ENCODE measurements around the gene SLC43A2. TPM values are rescaled to one million over a fixed set of nuclear protein-coding genes. Genes with fewer than 3 reads are reported as not detected.

Gene SLC43A2
- total RNA-seq, 3 donors from 2014 or later (not counting 1 experiment from before 2014, with no cell fraction given), result 24.5 to 36.0 (median 30.3) TPM

GRCh38 chr17:1562176-1562643 lies 66.4 kb downstream of the SLC43A2 start:
- H3K36me3 Mint-ChIP-seq, result no peaks in the 10 kb centered on the region
- no peaks in the 10 kb centered on the region for H3K27me3 Mint-ChIP-seq (ENCODE audit: low read depth in 2 of 2)
- Histone ChIP-seq H3K9me3 (ENCODE audit: control insufficient read depth, insufficient read depth, low read length) (no peaks in the 10 kb centered on the region), H3K36me3 (ENCODE audit: control insufficient read depth, insufficient read depth, low read length) (no peaks in the 10 kb centered on the region), H3K27me3 (ENCODE audit: control insufficient read depth, insufficient read depth, low read length) (no peaks in the 10 kb centered on the region), H3K4me3 (ENCODE audit: low read length) (peak overlapping the region; percentile 21), H3K27ac (ENCODE audit: low read length) (no peak overlapping the region), H3K4me1 (ENCODE audit: control insufficient read depth, insufficient read depth, low read length) (peaks cover 27% of the 10 kb centered on the region)
- WGBS (ENCODE audit: insufficient coverage), result under 1% methylated on average over 62 of the region's 62 CpGs
- H3K4me1 Mint-ChIP-seq, result peaks cover 38 to 46% of the 10 kb centered on the region in 2 donors
- H3K4me3 Mint-ChIP-seq, result peak overlapping the region; percentile 28
- DNase-seq (no peak), ATAC-seq (peak; percentile 34 to 65 (median 43))
- H3K9me3 Mint-ChIP-seq, result no peaks in the 10 kb centered on the region
- peak overlapping the region in 1 of 2 donors; percentile 84 for H3K27ac Mint-ChIP-seq
- intact Hi-C loops (cut with micrococcal nuclease), result loop anchor here (1.0 kb wide), 3 partner anchors 46 to 187 kb away; partner anchors contain the start of gene INPP5K
- no peak for TF ChIP-seq CTCF (IDR thresholded peaks at IDR 0.05)

DNA sequence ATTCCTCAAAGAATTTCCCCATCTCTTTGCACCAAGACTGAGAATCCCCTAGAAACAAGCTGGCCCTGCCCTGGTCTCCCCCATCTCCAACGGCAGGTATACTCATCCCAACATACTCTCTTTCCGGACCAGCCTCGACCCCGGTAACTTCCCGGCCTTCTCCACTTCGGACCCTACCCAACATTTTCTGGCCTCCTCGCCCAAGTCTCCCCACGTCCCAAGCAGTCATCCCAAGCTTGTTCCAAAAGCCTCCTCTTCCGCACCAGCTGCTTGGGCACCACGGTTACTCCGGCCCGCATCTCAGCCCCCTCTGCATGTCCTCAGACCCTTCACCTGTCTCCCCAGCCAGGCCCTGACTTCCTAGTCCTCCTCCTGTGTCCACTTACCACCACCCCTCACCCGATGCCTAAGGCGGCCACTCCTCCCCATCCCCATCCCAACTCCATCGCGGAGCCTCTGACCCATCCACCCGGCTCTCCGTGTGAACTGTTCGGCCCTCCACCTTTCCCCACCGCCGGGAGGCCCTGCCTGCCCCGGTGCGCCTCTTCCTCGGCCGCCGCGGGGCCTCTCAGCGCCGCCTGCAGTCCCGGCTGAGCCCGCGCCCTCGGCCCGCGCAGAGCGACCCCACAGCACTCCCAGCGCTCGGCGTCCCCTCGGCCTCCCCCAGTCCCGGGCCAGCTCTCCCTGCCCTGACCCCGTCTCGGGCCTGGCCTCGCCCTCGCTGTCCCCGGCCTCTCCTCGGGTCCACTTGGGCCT lies 67.0 kb downstream of the SLC43A2 start:
- TF ChIP-seq CTCF (IDR thresholded peaks at IDR 0.05), result peak; percentile 29
- no peaks in the 10 kb centered on the region for H3K27me3 Mint-ChIP-seq (ENCODE audit: low read depth in 2 of 2)
- Histone ChIP-seq H3K4me3 (ENCODE audit: low read length) (peak overlapping the region; percentile 23), H3K27ac (ENCODE audit: low read length) (no peak overlapping the region), H3K27me3 (ENCODE audit: control insufficient read depth, insufficient read depth, low read length) (no peaks in the 10 kb centered on the region), H3K36me3 (ENCODE audit: control insufficient read depth, insufficient read depth, low read length) (no peaks in the 10 kb centered on the region), H3K4me1 (ENCODE audit: control insufficient read depth, insufficient read depth, low read length) (peaks cover 23% of the 10 kb centered on the region), H3K9me3 (ENCODE audit: control insufficient read depth, insufficient read depth, low read length) (no peaks in the 10 kb centered on the region)
- peaks cover 34 to 43% of the 10 kb centered on the region in 2 donors for H3K4me1 Mint-ChIP-seq
- peak; percentile 24 to 39 (median 30) for ATAC-seq
- H3K36me3 Mint-ChIP-seq, result no peaks in the 10 kb centered on the region
- WGBS (ENCODE audit: insufficient coverage), result 15% methylated on average over 47 of the region's 47 CpGs
- H3K27ac Mint-ChIP-seq, result peak overlapping the region; percentile 63 to 84
- intact Hi-C loops (cut with micrococcal nuclease), result loop anchor here (1.0 kb wide), 3 partner anchors 45 to 186 kb away; partner anchors contain the start of gene INPP5K
- peak; percentile 33 to 63 for DNase-seq
- H3K4me3 Mint-ChIP-seq, result peak overlapping the region; percentile 81
- no peaks in the 10 kb centered on the region for H3K9me3 Mint-ChIP-seq

DNA sequence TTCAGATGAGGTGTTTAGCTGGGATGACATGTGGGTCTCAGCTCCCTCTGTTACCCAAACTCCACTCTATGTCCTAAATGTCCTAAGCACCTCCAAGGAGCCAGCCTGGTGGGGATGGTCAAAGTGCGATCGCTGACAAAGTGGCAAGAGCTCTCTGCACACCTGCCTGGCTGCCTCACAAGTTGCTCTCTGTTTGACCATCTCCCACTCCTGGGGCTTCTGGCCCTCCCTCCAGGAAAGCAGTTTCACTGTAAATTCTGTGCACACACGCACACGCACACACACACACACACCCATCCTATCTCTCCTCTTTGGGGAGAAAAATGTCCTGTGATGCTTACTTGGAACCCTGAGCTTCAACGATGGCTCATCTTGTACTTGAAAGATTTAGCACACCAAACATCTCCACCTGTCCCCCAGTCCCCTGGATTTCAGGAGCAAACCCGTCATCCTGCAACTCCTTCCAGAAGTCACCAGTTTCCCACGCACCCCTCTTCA lies 67.7 kb downstream of the SLC43A2 start:
- Histone ChIP-seq H3K4me1 (ENCODE audit: control insufficient read depth, insufficient read depth, low read length) (peaks cover 25% of the 10 kb centered on the region), H3K9me3 (ENCODE audit: control insufficient read depth, insufficient read depth, low read length) (no peaks in the 10 kb centered on the region), H3K27me3 (ENCODE audit: control insufficient read depth, insufficient read depth, low read length) (no peaks in the 10 kb centered on the region), H3K36me3 (ENCODE audit: control insufficient read depth, insufficient read depth, low read length) (no peaks in the 10 kb centered on the region), H3K4me3 (ENCODE audit: low read length) (no peak overlapping the region), H3K27ac (ENCODE audit: low read length) (no peak overlapping the region)
- Mint-ChIP-seq H3K36me3 (no peaks in the 10 kb centered on the region), H3K4me3 (peak overlapping the region; percentile 81), H3K4me1 (peaks cover 37 to 46% of the 10 kb centered on the region in 2 donors), H3K27ac (peak overlapping the region; percentile 63 to 84), H3K27me3 (ENCODE audit: low read depth in 2 of 2) (no peaks in the 10 kb centered on the region), H3K9me3 (no peaks in the 10 kb centered on the region)
- DNase-seq (peak in 1 of 2 donors; percentile 30), ATAC-seq (no peak)
- intact Hi-C loops (cut with micrococcal nuclease), result no loop called here
- 87% methylated on average over 7 of the region's 7 CpGs for WGBS (ENCODE audit: insufficient coverage)
- no peak for TF ChIP-seq CTCF (IDR thresholded peaks at IDR 0.05)
